Epithelial cell of proximal tubule (primary cell): ENCODE data around the gene CENPL. TPM values are rescaled to one million over a fixed set of nuclear protein-coding genes. Genes with fewer than 3 reads are reported as not detected.
A peak's percentile ranks its signal among the peaks of the same experiment; 100 is the strongest.
"Not testable (repeated sequence)": the region's sequence is repeated elsewhere in the genome, so short reads cannot be mapped to it uniquely, and the experiment has no call there.

ENCODE experiments used
- DNase-seq: peaks from one replicate; pipeline ENCODE4 v3.0.0-alpha.2; 2011; ENCODE audit warnings: low read depth
- H3K4me3 ChIP-seq: 2 replicates; pipeline ENCODE4 v1.5.1; 2011; ENCODE audit warnings: low read depth, mild to moderate bottlenecking, low read length
- total RNA-seq: library from RNA; depleted of rRNA; stranded (reverse); fragments of >200 nt; gene quantifications from 2 replicates; pipeline ENCODE4 v1.2.3, GENCODE V29; 2015
- TF ChIP-seq, protein P1 (sequence below): conservative IDR thresholded peaks from 2 replicates; pipeline ENCODE4 v1.5.1; 2012; ENCODE audit warnings: low read depth, mild to moderate bottlenecking, low read length

CENPL gene
- total RNA-seq, 1 donor from 2014 or later: 11.8 TPM

- H3K4me3 ChIP-seq: no peak overlapping the region
- TF ChIP-seq, protein P1, sequence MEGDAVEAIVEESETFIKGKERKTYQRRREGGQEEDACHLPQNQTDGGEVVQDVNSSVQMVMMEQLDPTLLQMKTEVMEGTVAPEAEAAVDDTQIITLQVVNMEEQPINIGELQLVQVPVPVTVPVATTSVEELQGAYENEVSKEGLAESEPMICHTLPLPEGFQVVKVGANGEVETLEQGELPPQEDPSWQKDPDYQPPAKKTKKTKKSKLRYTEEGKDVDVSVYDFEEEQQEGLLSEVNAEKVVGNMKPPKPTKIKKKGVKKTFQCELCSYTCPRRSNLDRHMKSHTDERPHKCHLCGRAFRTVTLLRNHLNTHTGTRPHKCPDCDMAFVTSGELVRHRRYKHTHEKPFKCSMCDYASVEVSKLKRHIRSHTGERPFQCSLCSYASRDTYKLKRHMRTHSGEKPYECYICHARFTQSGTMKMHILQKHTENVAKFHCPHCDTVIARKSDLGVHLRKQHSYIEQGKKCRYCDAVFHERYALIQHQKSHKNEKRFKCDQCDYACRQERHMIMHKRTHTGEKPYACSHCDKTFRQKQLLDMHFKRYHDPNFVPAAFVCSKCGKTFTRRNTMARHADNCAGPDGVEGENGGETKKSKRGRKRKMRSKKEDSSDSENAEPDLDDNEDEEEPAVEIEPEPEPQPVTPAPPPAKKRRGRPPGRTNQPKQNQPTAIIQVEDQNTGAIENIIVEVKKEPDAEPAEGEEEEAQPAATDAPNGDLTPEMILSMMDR: no peak
- DNase-seq: no peak
Observed at GRCh38 chr1:173818459-173818858, 6.2 kb downstream of the CENPL start.

- H3K4me3 ChIP-seq, DNase-seq: not testable (repeated sequence)
Observed at GRCh38 chr1:173813654-173814053, 11.0 kb downstream of the CENPL start.

GRCh38 chr1:173802961-173803360, 21.7 kb downstream of the CENPL start:
- H3K4me3 ChIP-seq: no peak overlapping the region
- TF ChIP-seq, protein P1: no peak
- no peak for DNase-seq

DNA sequence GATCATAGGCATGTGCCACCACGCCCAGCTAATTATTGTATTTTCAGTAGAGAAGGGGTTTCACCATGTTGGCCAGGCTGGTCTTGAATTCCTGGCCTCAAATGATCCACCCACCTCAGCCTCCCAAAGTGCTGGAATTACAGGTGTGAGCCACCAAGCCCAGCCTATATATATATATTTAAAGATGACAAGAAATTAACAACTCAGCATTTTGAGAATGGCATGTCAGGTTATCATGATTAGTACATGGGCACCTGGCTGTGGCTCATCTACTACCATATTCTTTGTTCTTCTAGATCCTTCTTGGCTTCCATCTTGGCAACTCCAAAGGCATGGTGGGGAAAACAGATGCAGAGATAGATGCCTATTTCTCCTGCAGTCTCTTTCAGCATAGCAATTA, 24.7 kb downstream of the CENPL start:
- not testable (repeated sequence) for H3K4me3 ChIP-seq, DNase-seq

- peak; percentile 6 for DNase-seq
- H3K4me3 ChIP-seq: no peak overlapping the region
- TF ChIP-seq, protein P1: no peak
Observed at GRCh38 chr1:173798078-173798477, 26.6 kb downstream of the CENPL start.

- no peak overlapping the region for H3K4me3 ChIP-seq
- TF ChIP-seq, protein P1: no peak
- DNase-seq: no peak
Observed at GRCh38 chr1:173789841-173790240, 34.8 kb downstream of the CENPL start.

DNA sequence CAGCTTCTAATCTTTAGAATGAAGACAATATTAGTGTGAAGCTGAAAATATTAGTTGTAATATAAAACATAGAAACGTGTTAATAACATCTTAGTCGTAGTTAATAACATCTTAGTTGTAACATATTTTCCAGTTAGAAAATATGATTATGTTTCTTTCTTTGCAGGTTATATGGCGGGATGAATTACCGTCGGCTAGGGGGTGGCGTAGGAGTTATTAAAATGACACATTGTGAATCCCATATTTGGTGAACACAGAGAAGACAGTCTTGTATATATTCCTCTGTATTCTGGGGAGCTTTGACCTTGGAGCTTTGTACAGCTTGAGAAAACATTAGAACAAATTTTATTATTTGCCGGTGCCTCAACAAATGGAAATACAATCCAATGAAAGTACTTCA, 39.7 kb downstream of the CENPL start:
- no peak for DNase-seq
- no peak overlapping the region for H3K4me3 ChIP-seq
- TF ChIP-seq, protein P1: no peak

DNA sequence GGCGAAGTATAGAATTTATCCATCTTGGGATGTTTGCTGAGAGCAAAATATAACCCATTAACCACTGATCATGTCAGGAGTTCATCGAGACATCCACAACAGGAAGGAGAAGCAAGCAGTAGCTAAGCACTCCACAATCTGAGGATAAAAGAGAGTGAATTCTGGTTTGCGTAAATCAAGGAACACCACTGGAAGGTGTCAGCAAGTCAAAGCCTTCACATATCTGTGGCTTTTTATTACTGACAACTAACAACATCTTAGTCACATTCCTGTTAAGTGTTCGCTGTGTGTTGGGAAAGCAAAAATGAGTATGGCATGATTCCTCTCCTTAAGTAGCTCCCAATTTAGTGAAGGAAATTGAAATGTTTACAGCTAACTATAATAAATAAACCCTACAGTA, 44.7 kb downstream of the CENPL start:
- TF ChIP-seq, protein P1: no peak
- DNase-seq: no peak
- no peak overlapping the region for H3K4me3 ChIP-seq
